HG02642 (cell line): ENCODE results near the gene SMIM1.

ENCODE experiments used
- ATAC-seq: cut with Tn5 transposase; IDR thresholded peaks from one replicate; pipeline ENCODE4 v1.9.1; 2021; ENCODE audit warnings: mild to moderate bottlenecking; ENCODE audit not compliant: unreplicated experiment, poor library complexity

Gene SMIM1

GRCh38 chr1:3752400-3752945 is 20.1 kb upstream of the SMIM1 start, which contains the start of gene CCDC27:
TSS of gene CCDC27 (plus strand) at chr1:3752450. CDS start at chr1:3752482, 32 bp downstream.
- ATAC-seq: no peak

GRCh38 chr1:3753656-3754454 is 18.7 kb upstream of the SMIM1 start:
- ATAC-seq: no peak

- no peak for ATAC-seq
Observed at GRCh38 chr1:3756394-3756793, 16.2 kb upstream of the SMIM1 start.

GRCh38 chr1:3759164-3759563 is 13.4 kb upstream of the SMIM1 start:
- ATAC-seq: no peak

GRCh38 chr1:3759796-3760195 is 12.8 kb upstream of the SMIM1 start:
- no peak for ATAC-seq

- no peak for ATAC-seq
Observed at GRCh38 chr1:3761296-3762010, 11.1 kb upstream of the SMIM1 start.

- no peak for ATAC-seq
Observed at GRCh38 chr1:3762151-3762872, 10.2 kb upstream of the SMIM1 start.

- no peak for ATAC-seq
Observed at GRCh38 chr1:3762873-3763228, 9.7 kb upstream of the SMIM1 start.

GRCh38 chr1:3763351-3764125 is 9.0 kb upstream of the SMIM1 start:
- ATAC-seq: no peak

- ATAC-seq: no peak
Observed at GRCh38 chr1:3767328-3767925, 5.1 kb upstream of the SMIM1 start.

- no peak for ATAC-seq
Observed at GRCh38 chr1:3768811-3769390, 3.6 kb upstream of the SMIM1 start.

- no peak for ATAC-seq
Observed at GRCh38 chr1:3770047-3770765, 2.3 kb upstream of the SMIM1 start.

GRCh38 chr1:3771108-3772026 is 1.2 kb upstream of the SMIM1 start:
- no peak for ATAC-seq

- peak; percentile 43 for ATAC-seq
Observed at GRCh38 chr1:3772027-3772714, 378 bp upstream of the SMIM1 start.

- ATAC-seq: no peak
Observed at GRCh38 chr1:3773572-3774275, 1.2 kb downstream of the SMIM1 start.

GRCh38 chr1:3774276-3774945 is 1.9 kb downstream of the SMIM1 start:
- no peak for ATAC-seq
